DMS 273 treated with DMSO at 0.1 percent for 48 hours (cell line): ENCODE data around the gene CCN2.

Experiments
- DNase-seq: peaks from one replicate; lab custom pipeline; 2025; lab: John Stamatoyannopoulos, UW

Gene CCN2, protein sequence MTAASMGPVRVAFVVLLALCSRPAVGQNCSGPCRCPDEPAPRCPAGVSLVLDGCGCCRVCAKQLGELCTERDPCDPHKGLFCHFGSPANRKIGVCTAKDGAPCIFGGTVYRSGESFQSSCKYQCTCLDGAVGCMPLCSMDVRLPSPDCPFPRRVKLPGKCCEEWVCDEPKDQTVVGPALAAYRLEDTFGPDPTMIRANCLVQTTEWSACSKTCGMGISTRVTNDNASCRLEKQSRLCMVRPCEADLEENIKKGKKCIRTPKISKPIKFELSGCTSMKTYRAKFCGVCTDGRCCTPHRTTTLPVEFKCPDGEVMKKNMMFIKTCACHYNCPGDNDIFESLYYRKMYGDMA

DNA sequence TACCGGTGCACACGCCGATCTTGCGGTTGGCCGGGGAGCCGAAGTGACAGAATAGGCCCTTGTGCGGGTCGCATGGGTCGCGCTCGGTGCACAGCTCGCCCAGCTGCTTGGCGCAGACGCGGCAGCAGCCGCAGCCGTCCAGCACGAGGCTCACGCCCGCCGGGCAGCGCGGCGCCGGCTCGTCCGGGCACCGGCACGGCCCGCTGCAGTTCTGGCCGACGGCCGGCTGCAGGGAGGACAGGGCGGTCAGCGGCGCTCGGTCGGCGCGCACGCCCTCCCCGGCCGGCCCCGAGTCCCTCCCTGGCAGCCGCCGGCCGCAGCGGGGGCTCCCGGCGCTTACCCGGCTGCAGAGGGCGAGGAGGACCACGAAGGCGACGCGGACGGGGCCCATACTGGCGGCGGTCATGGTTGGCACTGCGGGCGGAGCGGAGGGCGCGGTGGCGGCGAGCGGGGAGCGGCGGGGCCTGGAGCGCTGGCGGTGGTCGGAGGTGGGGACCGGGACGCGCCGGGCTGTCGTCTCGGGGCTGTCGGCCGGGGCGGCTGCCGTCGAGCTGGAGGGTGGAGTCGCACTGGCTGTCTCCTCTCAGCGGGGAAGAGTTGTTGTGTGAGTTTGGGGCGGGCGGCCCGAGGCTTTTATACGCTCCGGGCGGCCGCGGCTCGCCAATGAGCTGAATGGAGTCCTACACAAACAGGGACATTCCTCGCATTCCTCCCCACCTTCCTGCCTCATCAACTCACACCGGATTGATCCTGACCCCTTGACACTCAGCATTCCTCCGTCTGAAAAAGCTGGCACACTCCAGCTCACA, at the start of gene CCN2:
CCN2 (minus strand) TSS at position 606 of the 809 bp plus-strand sequence; CDS start at position 406, 200 bp downstream.
- no peak for DNase-seq

DNA sequence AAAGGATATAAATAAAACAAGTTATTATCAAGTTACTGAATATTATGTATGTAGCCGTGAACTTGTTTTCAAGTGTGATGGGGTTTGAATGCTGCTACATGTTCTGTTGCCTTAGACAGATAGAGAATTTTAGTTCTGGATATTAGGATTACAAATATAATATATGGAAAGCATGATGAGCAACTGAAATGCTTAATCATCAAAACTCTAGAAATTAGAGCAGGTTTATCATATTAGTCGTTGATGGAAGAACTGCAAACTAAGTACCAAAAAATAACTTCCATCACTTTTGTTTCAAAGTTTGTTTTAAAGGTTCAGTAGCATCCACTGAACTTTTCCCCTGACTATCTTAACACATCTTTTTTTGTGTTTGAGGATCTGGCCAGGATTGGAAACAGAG, 49.1 kb upstream of the CCN2 start:
- DNase-seq: no peak

DNA sequence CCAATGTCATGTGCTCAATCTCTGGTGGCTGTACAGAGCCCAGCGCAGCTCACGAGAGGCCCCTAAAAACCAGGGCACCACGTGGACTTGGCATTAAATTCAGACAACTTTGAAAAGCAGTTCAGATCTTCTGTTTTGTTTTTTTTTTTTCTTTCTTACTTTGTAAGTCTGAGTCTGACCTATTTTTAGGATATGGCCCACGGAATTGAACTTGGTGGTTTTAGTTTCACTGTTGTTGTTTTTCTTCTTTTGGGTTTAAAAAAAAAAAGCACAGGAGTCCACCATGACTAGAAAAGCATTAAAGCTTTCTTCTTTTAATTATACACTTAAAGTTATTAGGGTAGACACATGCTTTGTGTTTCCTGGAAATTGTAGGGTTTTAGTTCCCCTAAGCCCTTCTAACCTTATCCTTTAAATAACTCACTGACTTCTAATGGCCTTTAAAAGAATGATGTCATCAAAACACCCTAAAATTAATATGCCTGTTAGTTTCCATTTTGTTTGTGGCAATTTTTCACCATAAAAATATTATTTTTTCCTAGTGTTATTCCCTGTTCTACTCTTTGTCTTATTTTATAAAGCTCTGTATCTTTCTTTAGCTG, 48.5 kb upstream of the CCN2 start:
- DNase-seq: no peak

DNA sequence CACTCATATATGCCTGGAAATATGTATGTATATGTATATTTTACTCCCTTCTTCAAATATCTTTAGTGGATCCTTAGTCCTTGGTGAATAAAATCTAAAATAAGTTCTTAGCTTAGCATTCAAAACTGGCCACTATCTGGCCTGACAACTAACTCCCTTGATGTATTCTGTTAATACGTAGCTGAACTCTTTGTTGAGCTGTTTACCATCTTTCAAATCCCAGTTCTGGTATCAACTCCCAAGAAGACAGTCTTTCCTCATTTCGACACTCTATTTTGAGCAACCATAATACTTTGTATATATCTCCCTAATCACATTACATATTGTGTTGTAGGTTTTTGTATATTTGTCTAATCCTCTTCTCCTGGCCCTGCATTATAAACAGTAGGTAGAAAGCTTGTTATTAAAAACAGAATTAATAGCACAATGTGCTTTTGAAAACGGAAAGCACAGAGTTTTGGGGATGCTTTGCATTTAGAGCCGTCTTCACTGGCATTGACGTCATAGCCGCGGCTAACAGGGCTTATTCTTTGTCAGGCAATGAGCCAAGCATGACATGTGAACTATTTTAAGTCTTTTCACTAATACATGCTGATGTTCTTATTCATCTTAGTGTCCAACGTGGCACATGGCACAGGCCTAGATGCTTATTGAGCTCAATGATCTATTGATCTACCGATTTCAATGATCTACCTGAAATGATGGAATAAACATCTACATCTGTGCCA, 47.2 kb upstream of the CCN2 start:
- DNase-seq: no peak

DNA sequence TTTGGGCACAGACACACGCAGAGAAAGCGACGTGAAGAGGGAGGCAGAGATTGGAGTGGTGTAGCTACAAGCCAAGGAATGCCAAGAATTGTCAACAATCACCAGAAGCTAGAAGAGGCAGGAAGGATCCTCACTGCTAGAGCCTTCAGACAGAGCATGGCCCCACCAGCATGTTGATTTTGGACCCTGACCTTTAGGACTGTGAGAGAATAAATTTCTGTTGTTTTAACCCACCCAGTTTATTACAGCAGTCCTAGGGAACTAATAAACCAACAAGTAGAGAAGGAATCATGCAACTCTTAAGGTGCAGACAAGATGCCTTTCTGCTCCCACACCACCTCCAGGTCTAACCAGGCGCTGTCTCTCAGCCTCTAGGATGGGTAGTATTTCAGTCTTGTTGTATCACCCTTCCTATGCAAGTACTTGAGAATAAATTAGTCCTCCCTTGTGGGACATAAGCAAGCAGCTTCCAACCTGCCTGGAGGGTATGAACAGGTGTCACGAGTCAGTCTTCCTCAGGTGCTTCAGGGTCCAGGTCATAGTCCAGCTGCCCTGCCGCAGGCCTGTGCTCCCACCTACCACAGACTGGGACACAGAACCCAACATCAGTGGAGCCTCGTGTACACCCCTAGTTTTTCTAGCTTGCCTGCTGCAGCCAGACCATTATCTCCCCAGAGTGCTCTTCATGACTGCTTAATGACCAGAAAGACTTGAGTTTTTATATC, 46.4 kb upstream of the CCN2 start:
- no peak for DNase-seq

DNA sequence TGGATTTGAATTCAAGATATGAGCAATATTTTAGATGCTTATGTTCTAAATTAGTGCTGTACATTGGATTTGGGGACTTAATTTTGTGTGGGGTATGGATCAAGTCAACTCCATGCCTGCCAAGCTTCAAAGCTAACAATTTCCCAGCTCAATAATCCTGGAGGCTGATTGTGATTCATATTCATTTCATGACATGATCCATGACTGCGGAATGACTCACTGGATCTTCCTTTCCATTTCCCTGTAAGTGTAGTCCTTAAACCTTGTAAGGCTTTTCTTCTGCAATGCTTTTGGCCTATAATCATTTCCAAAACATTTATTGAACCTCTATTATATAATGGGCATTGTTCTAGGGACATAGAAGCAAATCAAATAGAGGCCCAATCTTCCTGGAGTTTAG, 44.7 kb upstream of the CCN2 start:
- DNase-seq: no peak

DNA sequence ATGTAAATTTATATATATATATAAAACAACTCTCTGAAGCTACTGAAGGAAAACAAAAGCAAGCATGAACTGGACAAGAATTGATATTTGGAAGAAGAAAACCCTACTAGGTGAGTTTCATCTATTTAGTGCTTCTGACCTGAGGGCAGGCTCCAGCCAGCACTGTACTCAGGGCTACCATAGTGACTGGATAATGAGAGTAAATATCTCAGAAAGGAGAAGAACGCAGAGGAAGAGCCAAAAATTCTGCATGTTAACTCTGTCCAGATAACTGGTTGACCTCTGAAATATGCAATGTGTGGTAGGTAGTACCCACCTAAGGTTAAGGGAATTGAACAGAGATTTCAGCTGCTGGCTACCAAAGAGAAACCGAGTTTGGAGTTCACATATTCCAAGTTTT, 41.4 kb upstream of the CCN2 start:
- no peak for DNase-seq

DNA sequence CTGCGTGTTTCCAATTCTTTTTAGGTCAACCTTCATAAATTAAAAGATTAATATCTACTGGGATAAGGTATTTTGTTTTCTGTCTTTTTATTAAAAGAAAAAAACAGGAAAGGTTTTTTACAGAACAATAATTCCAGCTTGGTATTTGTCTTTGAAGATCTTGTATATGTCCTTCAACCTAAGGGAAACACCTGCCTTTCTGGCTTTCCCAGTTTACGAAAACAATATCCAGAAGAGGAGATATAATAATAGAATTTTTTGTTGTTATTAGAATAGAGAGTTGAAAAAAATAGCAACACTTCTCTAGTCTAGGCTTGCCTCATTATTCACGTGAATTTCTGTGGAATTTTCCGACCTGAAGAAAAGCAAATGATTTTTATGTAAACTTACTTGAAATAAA, 37.9 kb upstream of the CCN2 start:
- DNase-seq: no peak

DNA sequence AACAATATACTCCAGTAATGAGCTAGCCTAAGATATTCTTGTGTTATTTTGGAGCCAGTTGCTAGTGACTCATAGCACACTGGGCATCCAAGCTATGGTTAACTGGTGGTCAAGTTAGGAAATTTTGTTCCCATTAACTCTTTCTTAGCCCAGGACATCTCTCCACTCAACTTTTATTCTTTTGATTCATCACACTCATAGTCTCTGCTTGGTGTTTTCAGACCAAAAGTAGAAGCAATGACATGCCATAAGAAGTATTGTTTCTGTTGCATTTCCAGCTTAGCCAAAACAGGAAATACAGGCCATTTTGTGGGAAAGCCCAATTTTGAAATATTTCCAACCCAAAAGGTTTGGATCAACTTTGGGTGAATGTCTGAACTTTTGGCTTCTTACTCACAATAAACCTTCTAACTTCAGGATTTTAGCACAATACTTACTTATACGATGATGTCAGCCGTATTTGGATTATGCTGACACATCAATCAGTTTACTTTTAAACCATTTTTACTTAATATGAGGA, 31.6 kb upstream of the CCN2 start:
- DNase-seq: no peak

DNA sequence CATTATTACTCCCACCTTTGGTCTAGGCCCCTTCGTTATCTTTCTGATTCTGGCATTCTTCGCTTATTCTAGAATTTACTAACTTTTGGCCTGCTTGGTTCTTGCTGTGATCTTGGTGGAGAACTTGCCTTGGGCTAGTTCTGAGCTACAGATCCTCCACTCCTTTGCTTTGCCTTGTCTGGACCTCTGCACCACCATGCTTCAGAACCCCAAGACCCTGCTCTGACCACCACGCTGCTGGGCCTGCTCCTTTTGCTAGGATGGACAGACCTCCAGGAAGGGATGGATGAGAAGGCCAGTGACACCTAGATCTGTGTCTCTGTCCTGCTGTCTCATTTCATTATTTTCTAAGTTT, 30.4 kb upstream of the CCN2 start:
- no peak for DNase-seq

DNA sequence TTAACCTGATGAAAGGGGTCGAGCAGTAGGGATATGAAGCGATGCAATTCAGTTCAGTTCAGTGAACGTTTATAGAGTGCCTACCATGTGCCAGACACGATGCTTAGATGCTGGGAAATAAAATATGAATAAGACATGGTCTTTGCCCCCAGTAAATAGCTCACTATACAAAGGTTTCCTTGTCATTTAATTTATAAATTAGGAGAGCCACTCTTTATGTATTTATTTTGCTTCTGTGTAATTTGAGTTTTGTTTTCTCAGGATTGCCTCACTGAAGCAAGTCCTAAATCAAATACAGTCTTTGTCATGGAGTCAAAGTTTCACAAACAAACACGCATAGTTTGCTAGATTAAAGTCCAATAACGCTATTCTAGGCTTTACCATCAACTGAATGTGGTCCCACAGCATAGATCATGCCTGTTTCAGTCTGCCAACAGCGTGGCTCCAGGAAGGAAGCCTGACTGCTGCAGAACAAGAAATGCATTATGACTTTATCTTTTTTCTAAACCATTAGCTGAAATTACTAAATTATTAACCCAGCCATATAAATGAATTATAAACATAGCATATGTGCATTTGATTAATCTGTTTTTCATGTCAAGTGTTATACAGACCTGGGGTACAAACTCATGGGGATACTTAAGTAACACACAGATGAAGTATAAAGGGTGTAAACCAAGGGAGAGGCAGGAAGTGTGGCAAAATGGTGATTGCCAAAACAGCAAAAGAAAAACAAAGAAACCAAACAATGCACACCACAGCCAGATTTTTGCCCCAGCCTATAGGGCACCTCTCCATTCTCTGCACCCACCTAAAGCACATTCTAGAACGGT, 29.8 kb upstream of the CCN2 start:
- no peak for DNase-seq

DNA sequence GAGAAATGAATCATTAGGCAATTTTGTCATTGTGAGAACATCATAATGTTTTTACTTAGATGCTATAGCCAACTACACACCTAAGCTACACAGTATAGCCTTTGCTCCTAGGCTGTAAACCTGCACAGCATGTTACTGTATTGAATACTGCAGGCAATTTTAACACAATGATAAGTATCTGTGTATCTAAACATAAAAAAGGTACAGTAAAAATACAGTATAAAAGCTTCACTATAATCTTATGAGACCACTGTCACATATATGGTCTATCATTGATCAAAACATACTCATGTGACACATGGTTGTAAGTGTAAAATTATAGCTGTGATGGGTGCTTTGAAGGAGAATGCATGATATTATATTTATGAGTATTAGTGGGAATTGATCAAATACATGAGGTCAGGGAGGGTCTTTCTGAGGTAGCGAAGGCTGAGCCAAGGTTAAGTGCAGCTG, 29.2 kb upstream of the CCN2 start:
- no peak for DNase-seq

DNA sequence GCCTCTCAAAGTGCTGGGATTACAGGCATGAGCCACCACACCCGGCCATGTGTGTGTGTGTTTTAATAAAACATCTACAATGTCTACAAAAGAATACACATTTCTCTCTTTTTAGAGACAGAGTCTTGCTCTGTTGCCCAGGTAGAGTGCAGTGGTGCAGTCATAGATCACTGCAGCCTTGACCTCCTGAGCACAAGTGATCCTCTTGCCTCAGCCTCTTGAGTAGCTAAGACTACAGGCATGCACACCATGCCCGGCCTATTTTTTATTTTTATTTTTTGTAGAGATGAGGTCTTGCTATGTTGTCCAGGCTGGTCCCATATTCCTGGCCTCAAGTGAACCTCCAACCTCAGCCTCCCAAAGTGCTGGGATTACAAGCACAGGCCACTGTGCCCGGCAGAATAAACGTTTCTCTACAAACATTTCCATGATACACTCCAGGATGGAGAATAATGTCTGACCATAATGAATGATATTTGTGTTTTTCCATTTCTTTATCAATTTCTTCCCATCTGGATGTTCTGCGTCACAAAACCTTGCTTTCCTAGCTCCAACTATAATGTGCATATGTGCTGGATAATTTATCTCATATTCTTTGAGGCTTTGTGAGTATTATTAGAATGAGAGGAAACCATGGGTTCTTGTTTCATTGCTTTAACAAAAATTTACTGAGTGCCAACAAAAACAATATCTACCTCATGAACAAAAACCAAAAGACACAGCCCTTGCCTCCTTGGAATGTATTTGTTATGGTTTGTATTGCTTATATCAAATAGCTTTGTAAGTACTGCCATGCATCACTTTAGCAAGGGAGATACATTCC, 28.6 kb upstream of the CCN2 start:
- DNase-seq: no peak

DNA sequence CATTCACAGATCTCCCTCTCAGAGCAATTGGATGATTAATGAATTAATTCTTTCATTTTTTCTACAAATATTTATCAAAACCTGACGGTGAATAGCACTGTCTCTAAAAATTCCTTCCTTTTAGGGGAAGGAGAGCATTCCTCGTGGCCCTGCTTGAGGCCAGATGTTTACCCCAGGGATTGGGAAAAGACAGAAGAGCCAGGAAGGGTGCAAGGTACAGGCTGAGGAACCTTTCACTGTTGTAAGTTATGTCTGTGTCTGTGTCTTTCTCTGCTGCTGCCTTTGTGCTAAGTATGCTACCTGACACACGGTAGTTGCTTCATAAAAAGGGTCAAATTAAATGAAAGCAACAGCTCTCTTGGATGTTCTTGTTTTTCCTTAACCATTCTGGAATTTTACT, 27.4 kb upstream of the CCN2 start:
- no peak for DNase-seq

DNA sequence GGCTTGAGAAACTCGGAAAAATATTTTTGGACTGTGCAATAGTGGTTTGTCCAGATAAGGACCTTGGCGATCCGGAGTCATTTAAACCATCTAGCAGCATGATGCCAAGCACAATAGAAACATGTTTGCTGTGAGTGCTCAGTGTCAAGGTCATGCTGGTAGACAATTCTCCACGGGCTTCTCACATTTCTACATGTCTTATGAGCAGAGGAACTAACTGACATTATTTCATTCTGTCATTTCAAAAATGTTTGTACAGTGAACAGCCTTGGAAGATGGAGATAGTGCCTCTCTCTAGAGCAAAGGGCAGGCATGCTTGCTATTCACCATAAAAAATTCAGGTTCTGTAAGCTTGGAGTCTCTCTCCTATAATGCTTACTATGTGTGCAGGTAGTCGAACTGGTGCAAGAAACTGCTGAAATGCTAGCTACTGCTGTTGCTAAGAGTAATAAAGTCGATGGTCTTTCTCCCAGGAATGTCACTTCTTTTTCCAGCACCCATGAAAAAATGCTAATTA, 25.4 kb upstream of the CCN2 start:
- no peak for DNase-seq

DNA sequence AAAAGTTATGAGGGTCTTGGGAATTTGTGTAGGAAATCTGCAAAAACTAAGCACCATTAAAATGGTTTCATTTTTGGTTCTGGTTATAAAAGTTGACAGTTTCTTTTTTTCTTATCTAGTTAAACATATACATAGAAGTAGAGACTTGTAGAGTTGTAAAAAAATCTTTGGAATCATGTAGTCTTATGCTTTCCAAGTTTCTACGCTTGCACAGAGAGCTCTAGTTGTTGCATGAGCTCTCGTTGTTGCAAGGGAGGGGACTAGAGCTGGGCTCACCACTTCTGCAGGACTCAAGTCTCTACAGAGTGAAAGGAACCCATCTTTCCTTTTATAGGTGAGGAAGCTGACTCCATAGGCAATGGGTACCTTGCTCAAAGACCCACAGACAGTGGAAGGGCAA, 21.6 kb upstream of the CCN2 start:
- DNase-seq: no peak

DNA sequence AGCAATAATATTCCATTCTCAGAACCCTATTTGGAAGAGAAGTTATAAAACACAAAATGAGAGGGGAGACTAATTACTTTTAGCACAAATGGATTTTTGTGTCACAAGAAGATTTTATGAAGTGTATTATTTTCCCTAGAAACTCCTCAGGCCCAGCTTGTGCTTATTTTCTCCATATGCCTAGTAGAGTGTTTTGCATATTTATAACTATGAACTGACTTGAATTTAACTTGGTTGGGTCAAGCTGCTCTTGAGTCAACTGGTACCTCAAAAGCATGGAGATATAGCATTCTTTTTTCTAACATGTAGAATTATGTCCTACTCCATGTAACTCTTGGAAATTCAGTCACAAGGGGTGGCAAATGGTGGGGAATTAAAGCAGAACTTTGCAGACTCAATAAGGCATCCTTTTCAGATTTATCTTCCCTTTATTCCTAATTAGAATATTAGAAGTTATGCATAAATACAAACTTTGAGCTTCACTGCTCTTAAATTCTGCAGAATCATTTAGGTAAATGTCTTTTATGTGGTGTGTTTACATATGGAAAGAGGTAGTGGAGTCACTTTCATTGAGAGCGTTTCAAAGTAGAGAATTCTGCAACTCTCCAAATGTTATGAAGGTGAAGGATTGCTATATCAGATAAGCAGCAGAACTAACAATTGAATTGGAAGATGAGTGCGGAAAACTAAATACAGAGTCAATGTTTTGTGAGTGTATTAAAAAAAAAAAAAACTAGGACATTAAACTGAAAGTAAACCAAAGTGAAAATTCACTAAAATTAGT, 19.1 kb upstream of the CCN2 start:
- no peak for DNase-seq

DNA sequence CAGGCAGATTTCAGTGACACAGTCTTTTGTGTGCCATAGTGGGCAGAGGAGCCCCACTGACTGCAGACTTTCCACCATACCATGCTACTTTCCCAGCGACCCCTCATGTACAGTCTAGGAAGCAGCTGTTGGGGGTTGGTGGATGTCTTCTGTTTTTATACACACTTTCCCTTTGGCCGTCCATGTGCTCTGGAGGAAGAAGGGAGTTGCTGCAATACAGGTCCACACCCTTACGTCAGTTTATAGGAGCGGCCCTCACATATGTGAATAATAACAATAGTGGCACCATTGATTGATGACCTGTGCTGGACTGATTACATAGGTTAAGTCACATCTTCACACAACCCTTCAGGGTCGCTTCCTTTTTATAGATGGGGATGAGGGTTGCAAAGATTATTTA, 17.5 kb upstream of the CCN2 start:
- no peak for DNase-seq

DNA sequence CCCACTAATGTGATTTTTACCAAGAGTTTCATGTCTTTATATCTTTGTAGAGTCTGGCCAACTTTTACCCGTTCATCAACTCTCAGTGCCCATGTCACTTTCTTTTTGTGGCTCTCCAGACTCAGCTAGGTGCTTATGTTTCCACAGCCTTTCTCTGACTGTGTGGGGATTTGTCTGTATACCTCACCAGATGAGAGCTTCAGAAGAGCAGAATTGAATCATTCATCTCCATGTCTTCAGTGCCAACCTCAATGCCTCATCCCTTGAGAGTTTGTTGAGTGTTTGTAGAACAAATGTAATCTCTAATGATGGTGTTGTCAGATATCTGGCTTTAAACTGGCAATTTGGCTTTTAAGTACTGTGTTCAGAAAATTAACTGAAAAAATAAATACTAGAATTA, 16.8 kb upstream of the CCN2 start:
- DNase-seq: no peak
